Stomach (tissue), 9 donors: ENCODE data around the gene FRY. TPM values are rescaled to one million over a fixed set of nuclear protein-coding genes. Genes with fewer than 3 reads are reported as not detected.

Source experiments
- DNase-seq, 2 donors: peaks; one replicate each; pipeline versions ENCODE4 v3.0.0 to v3.0.0-alpha.2; 2013 to 2019
- H3K27ac ChIP-seq, 5 donors: fragments of 200-600 bp in 4 of 5; sonication (generic) in 4 of 5; one replicate each; pipeline ENCODE4 v1.5.1; 2013 to 2019; ENCODE audit warnings: mild to moderate bottlenecking in 1 of 5, moderate library complexity in 1 of 5
- H3K27me3 ChIP-seq, 3 donors: fragments of 200-600 bp; sonication (generic); one replicate each; pipeline ENCODE4 v1.5.1; 2017 to 2019; ENCODE audit warnings: mixed run types in 1 of 3
- H3K36me3 ChIP-seq, 4 donors: fragments of 200-600 bp; sonication (generic); 1 replicate in 3 of 4; 2 replicates in 1 of 4; pipeline ENCODE4 v1.5.1; 2016 to 2019
- H3K4me1 ChIP-seq, 4 donors: fragments of 200-600 bp; sonication (generic); one replicate each; pipeline ENCODE4 v1.5.1; 2016 to 2019
- H3K4me3 ChIP-seq, 4 donors: fragments of 200-600 bp; sonication (generic) in 3 of 4; one replicate each; pipeline ENCODE4 v1.5.1; 2016 to 2019; ENCODE audit warnings: mild to moderate bottlenecking in 1 of 4
- H3K9me3 ChIP-seq, 4 donors: fragments of 200-600 bp; sonication (generic); one replicate each; pipeline ENCODE4 v1.5.1; 2016 to 2019
- CTCF ChIP-seq, 7 experiments: fragments of 450-650 bp in 4 of 7; fragments of 200-600 bp in 3 of 7; sonication (generic) in 3 of 7; IDR thresholded peaks; one replicate each; pipeline ENCODE4 v1.5.1; 2016 to 2019; ENCODE audit warnings: antibody characterized with exemption in 7 of 7, control low read depth in 2 of 7, mild to moderate bottlenecking in 1 of 7
- EP300 ChIP-seq: sonication (generic); formaldehyde crosslinking; IDR thresholded peaks from one replicate; pipeline ENCODE4 v1.6.1; 2017; ENCODE audit warnings: antibody characterized with exemption
- POLR2A ChIP-seq, 4 donors: fragments of 450-650 bp; IDR thresholded peaks; one replicate each; pipeline ENCODE4 v1.6.1; 2016; ENCODE audit warnings: antibody characterized with exemption in 4 of 4, control low read depth in 2 of 4, mild to moderate bottlenecking in 1 of 4, moderate library complexity in 1 of 4
- POLR2AphosphoS5 ChIP-seq, 3 donors: sonication (generic); formaldehyde crosslinking; IDR thresholded peaks; one replicate each; pipeline ENCODE4 v1.6.1; 2016; ENCODE audit warnings: antibody characterized with exemption in 3 of 3
- WGBS, 5 donors: extraction: QIAGEN DNeasy Blood & Tissue Kit in 3 of 5; methylation state at CpG; one replicate each; pipeline versions ENCODE4 v1.1.5 to v1.1.7; 2013 to 2018; 5-methylcytosine and 5-hydroxymethylcytosine counted together
- intact Hi-C: fragments of 100-400 bp; cut with DNase I; formaldehyde crosslinking; loops from one replicate; pipeline ENCODE4 v1.15.1; 2023; ENCODE audit warnings: low total_unique reads
- polyA plus RNA-seq, 3 donors: library from polyadenylated mRNA; stranded (reverse); fragments of 200-250 nt; gene quantifications; one replicate each; pipeline ENCODE4 v1.2.3, GENCODE V29; 2013
- total RNA-seq, 5 donors: library from RNA; depleted of rRNA; stranded (reverse); fragments of >200 nt; gene quantifications; one replicate each; pipeline versions ENCODE4 v1.1.0 to v1.2.3, GENCODE V29; 2014 to 2016
- donor health status: healthy with polysubstance abuse.
- donor health status: Bipolar disorder and iron deficiency.
- donor health status: healthy.

The FRY gene
- total and polyA plus RNA-seq, 8 donors = 3.5 to 97.1 (median 16.4) TPM

GRCh38 chr13:32267836-32268439, 236.4 kb downstream of the FRY start:
- intact Hi-C loops = no loop called here
- WGBS, 5 donors = 78 to 81% (median 79%) methylated on average over 7 of the region's 7 CpGs
- H3K4me1 ChIP-seq = peaks cover 0 to 14% (median 2%) of the 10 kb centered on the region in 4 donors
- H3K9me3 ChIP-seq = no peaks in the 10 kb centered on the region
- H3K36me3 ChIP-seq = peaks cover 6 to 90% (median 89%) of the 10 kb centered on the region in 4 donors
- H3K27ac ChIP-seq = no peak overlapping the region
- no peak for TF ChIP-seq EP300
- peak in 5 of 7 experiments; percentile 64 to 77 (median 72) for TF ChIP-seq CTCF (IDR thresholded peaks at IDR 0.05)
- no peak overlapping the region for H3K4me3 ChIP-seq
- DNase-seq = peak; percentile 52 to 57
- no peaks in the 10 kb centered on the region for H3K27me3 ChIP-seq

- H3K9me3 ChIP-seq = no peaks in the 10 kb centered on the region
- intact Hi-C loops = no loop called here
- no peaks in the 10 kb centered on the region for H3K27me3 ChIP-seq
- peaks cover 12 to 85% (median 80%) of the 10 kb centered on the region in 4 donors for H3K36me3 ChIP-seq
- no peak overlapping the region for H3K4me3 ChIP-seq
- no peaks in the 10 kb centered on the region for H3K4me1 ChIP-seq
- DNase-seq = no peak
- H3K27ac ChIP-seq = peak overlapping the region in 1 of 5 donors; percentile 29
- TF ChIP-seq CTCF (IDR thresholded peaks at IDR 0.05) = no peak
- TF ChIP-seq POLR2A (IDR thresholded peaks at IDR 0.05) = no peak
- no peak for TF ChIP-seq POLR2AphosphoS5 (IDR thresholded peaks at IDR 0.05)
- no peak for TF ChIP-seq EP300
- WGBS, 5 donors = 66 to 85% (median 70%) methylated on average over 4 of the region's 4 CpGs
These were observed 240.6 kb downstream of the FRY start for GRCh38 chr13:32272021-32272683.

GRCh38 chr13:32277839-32278238, 246.3 kb downstream of the FRY start:
- WGBS, 5 donors = 14 to 100% (median 94%) methylated on average over 1 of the region's 1 CpG
- no peaks in the 10 kb centered on the region for H3K9me3 ChIP-seq
- H3K36me3 ChIP-seq = peaks cover 21 to 85% (median 80%) of the 10 kb centered on the region in 4 donors
- intact Hi-C loops = no loop called here
- no peak overlapping the region for H3K4me3 ChIP-seq
- H3K27me3 ChIP-seq = no peaks in the 10 kb centered on the region
- no peak for DNase-seq
- TF ChIP-seq POLR2A (IDR thresholded peaks at IDR 0.05) = no peak
- no peak for TF ChIP-seq CTCF (IDR thresholded peaks at IDR 0.05)
- no peak for TF ChIP-seq POLR2AphosphoS5 (IDR thresholded peaks at IDR 0.05)
- TF ChIP-seq EP300 = no peak
- no peak overlapping the region for H3K27ac ChIP-seq
- H3K4me1 ChIP-seq = no peaks in the 10 kb centered on the region

GRCh38 chr13:32278426-32278825, 246.9 kb downstream of the FRY start:
- intact Hi-C loops = no loop called here
- Histone ChIP-seq H3K27me3 (no peaks in the 10 kb centered on the region), H3K27ac (no peak overlapping the region), H3K4me3 (no peak overlapping the region), H3K9me3 (no peaks in the 10 kb centered on the region), H3K36me3 (peaks cover 21 to 84% (median 81%) of the 10 kb centered on the region in 4 donors), H3K4me1 (no peaks in the 10 kb centered on the region)
- DNase-seq = no peak
- TF ChIP-seq POLR2A (IDR thresholded peaks at IDR 0.05) = no peak
- no peak for TF ChIP-seq CTCF (IDR thresholded peaks at IDR 0.05)
- TF ChIP-seq EP300 = no peak
- TF ChIP-seq POLR2AphosphoS5 (IDR thresholded peaks at IDR 0.05) = no peak
- 74 to 89% (median 82%) methylated on average over 3 of the region's 3 CpGs for WGBS, 5 donors
